ENCODE measurements around the gene GID4.

The GID4 gene

GRCh38 chr17:18111330-18111971, 72.2 kb downstream of the GID4 start:
- Histone ChIP-seq H4K91ac (ENCODE audit: low read depth, low read length) (no peak overlapping the region), H3K9me3 (ENCODE audit: insufficient read depth, low read depth, low read length) (peaks cover 2% of the 10 kb centered on the region), H3K9ac (ENCODE audit: low read length) (no peak overlapping the region)

GRCh38 chr17:18115517-18115916, 76.3 kb downstream of the GID4 start:
- no CpG with 5 or more reads among the region's 7 CpGs for WGBS (ENCODE audit: extremely low coverage, insufficient coverage, insufficient read length)
- no peak overlapping the region for H2BK12ac ChIP-seq (ENCODE audit: low read length)
- no peak for DNase-seq

More at GRCh38 chr17:18111330-18111971, 72.2 kb downstream of the GID4 start:
- Histone ChIP-seq H3K18ac (ENCODE audit: low read length) (no peak overlapping the region), H2BK120ac (ENCODE audit: insufficient read depth, low read length, poor library complexity) (no peak overlapping the region), H3K14ac (ENCODE audit: low read length) (no peak overlapping the region), H3K4me3 (ENCODE audit: low read depth, low read length) (no peak overlapping the region), H2BK12ac (ENCODE audit: low read length) (no peak overlapping the region), H3K4me1 (ENCODE audit: control insufficient read depth in 1 of 2, insufficient read depth in 2 of 2, low read length in 2 of 2) (peaks cover 0 to 3% of the 10 kb centered on the region in 2 experiments), H2BK5ac (ENCODE audit: low read depth, low read length, poor library complexity) (no peak overlapping the region), H3K4ac (ENCODE audit: low read depth, low read length) (no peak overlapping the region), H2AK5ac (ENCODE audit: low read length) (no peak overlapping the region), H3K23ac (ENCODE audit: low read length) (no peak overlapping the region), H4K8ac (ENCODE audit: low read depth, low read length) (no peak overlapping the region), H3K27me3 (ENCODE audit: insufficient read depth, low read length) (no peaks in the 10 kb centered on the region), H3K79me1 (ENCODE audit: low read length) (no peaks in the 10 kb centered on the region), H3K79me2 (ENCODE audit: control insufficient read depth, insufficient read depth, low read length, poor library complexity) (no peaks in the 10 kb centered on the region), H2AFZ (ENCODE audit: insufficient read depth, low read length, poor library complexity) (no peak overlapping the region), H3K4me2 (ENCODE audit: low read length) (no peak overlapping the region), H3K27ac (ENCODE audit: low read depth, low read length) (no peak overlapping the region), H4K12ac (ENCODE audit: low read depth, low read length) (no peak overlapping the region), H3K36me3 (ENCODE audit: control insufficient read depth in 1 of 2, insufficient read depth in 2 of 2, low read length in 2 of 2) (peaks cover 7 to 10% of the 10 kb centered on the region in 2 experiments)
- WGBS (ENCODE audit: extremely low coverage, insufficient coverage, insufficient read length) = no CpG with 5 or more reads among the region's 6 CpGs
- DNase-seq = no peak

GRCh38 chr17:18116078-18116477, 76.9 kb downstream of the GID4 start:
- Histone ChIP-seq H3K4me2 (ENCODE audit: low read length) (no peak overlapping the region), H2AK5ac (ENCODE audit: low read length) (no peak overlapping the region), H2BK12ac (ENCODE audit: low read length) (no peak overlapping the region), H3K27ac (ENCODE audit: low read depth, low read length) (no peak overlapping the region), H2AFZ (ENCODE audit: insufficient read depth, low read length, poor library complexity) (no peak overlapping the region), H4K91ac (ENCODE audit: low read depth, low read length) (no peak overlapping the region), H3K4me3 (ENCODE audit: low read depth, low read length) (no peak overlapping the region), H2BK120ac (ENCODE audit: insufficient read depth, low read length, poor library complexity) (no peak overlapping the region), H3K36me3 (ENCODE audit: control insufficient read depth in 1 of 2, insufficient read depth in 2 of 2, low read length in 2 of 2) (no peaks in the 10 kb centered on the region), H3K79me1 (ENCODE audit: low read length) (no peaks in the 10 kb centered on the region), H4K8ac (ENCODE audit: low read depth, low read length) (no peak overlapping the region), H3K9ac (ENCODE audit: low read length) (no peak overlapping the region), H3K18ac (ENCODE audit: low read length) (no peak overlapping the region), H3K9me3 (ENCODE audit: insufficient read depth, low read depth, low read length) (peaks cover 22% of the 10 kb centered on the region), H3K14ac (ENCODE audit: low read length) (no peak overlapping the region), H3K27me3 (ENCODE audit: insufficient read depth, low read length) (no peaks in the 10 kb centered on the region), H3K23ac (ENCODE audit: low read length) (no peak overlapping the region), H3K79me2 (ENCODE audit: control insufficient read depth, insufficient read depth, low read length, poor library complexity) (no peaks in the 10 kb centered on the region), H4K12ac (ENCODE audit: low read depth, low read length) (no peak overlapping the region), H3K4me1 (ENCODE audit: control insufficient read depth in 1 of 2, insufficient read depth in 2 of 2, low read length in 2 of 2) (peaks cover 0 to 3% of the 10 kb centered on the region in 2 experiments), H3K4ac (ENCODE audit: low read depth, low read length) (no peak overlapping the region), H2BK5ac (ENCODE audit: low read depth, low read length, poor library complexity) (no peak overlapping the region)
- WGBS (ENCODE audit: extremely low coverage, insufficient coverage, insufficient read length) = no CpG with 5 or more reads among the region's 5 CpGs
- no peak for DNase-seq

More at GRCh38 chr17:18115517-18115916, 76.3 kb downstream of the GID4 start:
- Histone ChIP-seq H3K14ac (ENCODE audit: low read length) (no peak overlapping the region), H3K4me2 (ENCODE audit: low read length) (no peak overlapping the region), H3K36me3 (ENCODE audit: control insufficient read depth in 1 of 2, insufficient read depth in 2 of 2, low read length in 2 of 2) (no peaks in the 10 kb centered on the region), H3K27me3 (ENCODE audit: insufficient read depth, low read length) (no peaks in the 10 kb centered on the region), H3K18ac (ENCODE audit: low read length) (no peak overlapping the region), H3K9ac (ENCODE audit: low read length) (no peak overlapping the region), H4K91ac (ENCODE audit: low read depth, low read length) (no peak overlapping the region), H2BK5ac (ENCODE audit: low read depth, low read length, poor library complexity) (no peak overlapping the region), H3K4me1 (ENCODE audit: control insufficient read depth in 1 of 2, insufficient read depth in 2 of 2, low read length in 2 of 2) (peaks cover 0 to 3% of the 10 kb centered on the region in 2 experiments), H3K27ac (ENCODE audit: low read depth, low read length) (no peak overlapping the region), H3K79me2 (ENCODE audit: control insufficient read depth, insufficient read depth, low read length, poor library complexity) (no peaks in the 10 kb centered on the region), H3K4me3 (ENCODE audit: low read depth, low read length) (no peak overlapping the region), H2BK120ac (ENCODE audit: insufficient read depth, low read length, poor library complexity) (no peak overlapping the region), H3K23ac (ENCODE audit: low read length) (no peak overlapping the region), H2AK5ac (ENCODE audit: low read length) (no peak overlapping the region), H4K8ac (ENCODE audit: low read depth, low read length) (no peak overlapping the region), H3K4ac (ENCODE audit: low read depth, low read length) (no peak overlapping the region), H4K12ac (ENCODE audit: low read depth, low read length) (no peak overlapping the region), H3K9me3 (ENCODE audit: insufficient read depth, low read depth, low read length) (peaks cover 22% of the 10 kb centered on the region), H3K79me1 (ENCODE audit: low read length) (no peaks in the 10 kb centered on the region), H2AFZ (ENCODE audit: insufficient read depth, low read length, poor library complexity) (no peak overlapping the region)

- Histone ChIP-seq H2AK5ac (ENCODE audit: low read length) (no peak overlapping the region), H2AFZ (ENCODE audit: insufficient read depth, low read length, poor library complexity) (no peak overlapping the region), H3K18ac (ENCODE audit: low read length) (no peak overlapping the region), H3K27ac (ENCODE audit: low read depth, low read length) (no peak overlapping the region), H3K4me2 (ENCODE audit: low read length) (no peak overlapping the region), H4K12ac (ENCODE audit: low read depth, low read length) (no peak overlapping the region), H2BK120ac (ENCODE audit: insufficient read depth, low read length, poor library complexity) (no peak overlapping the region), H4K91ac (ENCODE audit: low read depth, low read length) (no peak overlapping the region), H3K27me3 (ENCODE audit: insufficient read depth, low read length) (no peaks in the 10 kb centered on the region), H3K36me3 (ENCODE audit: control insufficient read depth in 1 of 2, insufficient read depth in 2 of 2, low read length in 2 of 2) (no peaks in the 10 kb centered on the region), H3K79me2 (ENCODE audit: control insufficient read depth, insufficient read depth, low read length, poor library complexity) (no peaks in the 10 kb centered on the region), H3K79me1 (ENCODE audit: low read length) (no peaks in the 10 kb centered on the region), H3K14ac (ENCODE audit: low read length) (no peak overlapping the region), H3K9me3 (ENCODE audit: insufficient read depth, low read depth, low read length) (peaks cover 22% of the 10 kb centered on the region), H4K8ac (ENCODE audit: low read depth, low read length) (no peak overlapping the region), H3K4me1 (ENCODE audit: control insufficient read depth in 1 of 2, insufficient read depth in 2 of 2, low read length in 2 of 2) (no peaks in the 10 kb centered on the region), H3K9ac (ENCODE audit: low read length) (no peak overlapping the region), H2BK12ac (ENCODE audit: low read length) (no peak overlapping the region), H2BK5ac (ENCODE audit: low read depth, low read length, poor library complexity) (no peak overlapping the region), H3K4me3 (ENCODE audit: low read depth, low read length) (no peak overlapping the region), H3K23ac (ENCODE audit: low read length) (no peak overlapping the region), H3K4ac (ENCODE audit: low read depth, low read length) (no peak overlapping the region)
- no peak for DNase-seq
- WGBS (ENCODE audit: extremely low coverage, insufficient coverage, insufficient read length) = no CpG with 5 or more reads among the region's 1 CpG
Measured at GRCh38 chr17:18117533-18117932, 78.3 kb downstream of the GID4 start.
